Esophagus (tissue), 2 donors: Measurements from ENCODE around the gene MBOAT7. TPM values are rescaled to one million over a fixed set of nuclear protein-coding genes. Genes with fewer than 3 reads are reported as not detected.

Experiments
- H3K27ac ChIP-seq, 2 donors: one replicate each; pipeline ENCODE4 v1.5.1; 2013; ENCODE audit warnings: low read depth in 2 of 2, mild to moderate bottlenecking in 2 of 2, inconsistent platforms in 1 of 2, low read length in 1 of 2, moderate library complexity in 1 of 2
- H3K27me3 ChIP-seq, 2 donors: one replicate each; pipeline ENCODE4 v1.6.1; 2013; ENCODE audit warnings: low read length in 2 of 2, control low read depth in 1 of 2, mild to moderate bottlenecking in 1 of 2; ENCODE audit not compliant: insufficient read depth in 2 of 2, control insufficient read depth in 1 of 2
- H3K36me3 ChIP-seq, 2 donors: one replicate each; pipeline ENCODE4 v1.6.1; 2013; ENCODE audit warnings: low read length in 1 of 2; ENCODE audit not compliant: control insufficient read depth in 2 of 2, insufficient read depth in 2 of 2
- H3K4me1 ChIP-seq, 2 donors: one replicate each; pipeline ENCODE4 v1.6.1; 2013; ENCODE audit warnings: low read length in 1 of 2; ENCODE audit not compliant: control insufficient read depth in 2 of 2, insufficient read depth in 2 of 2
- H3K4me3 ChIP-seq, 2 donors: one replicate each; pipeline ENCODE4 v1.5.1; 2013; ENCODE audit warnings: low read length in 2 of 2, mild to moderate bottlenecking in 2 of 2, low read depth in 1 of 2, moderate library complexity in 1 of 2
- H3K9me3 ChIP-seq, 2 donors: one replicate each; pipeline ENCODE4 v1.6.1; 2013; ENCODE audit warnings: mild to moderate bottlenecking in 2 of 2, low read depth in 1 of 2, low read length in 1 of 2, moderate library complexity in 1 of 2; ENCODE audit not compliant: control insufficient read depth in 2 of 2, insufficient read depth in 1 of 2
- WGBS, 2 donors: extraction: QIAGEN DNeasy Blood & Tissue Kit; methylation state at CpG; one replicate each; pipeline ENCODE4 v1.1.7; 2013; 5-methylcytosine and 5-hydroxymethylcytosine counted together
- polyA plus RNA-seq, 2 donors: library from polyadenylated mRNA; stranded (reverse); fragments of 200-250 nt; gene quantifications; one replicate each; pipeline ENCODE4 v1.2.3, GENCODE V29; 2013
- donor health status: healthy with polysubstance abuse.
- donor health status: Bipolar disorder and iron deficiency.

The MBOAT7 gene
- polyA plus RNA-seq, 2 donors: 21.4 to 22.0 TPM

- H3K4me3 ChIP-seq: no peak overlapping the region
- no peak overlapping the region for H3K27ac ChIP-seq
- H3K4me1 ChIP-seq: no peaks in the 10 kb centered on the region
- peaks cover 45 to 68% of the 10 kb centered on the region in 2 donors for H3K36me3 ChIP-seq
- no peaks in the 10 kb centered on the region for H3K9me3 ChIP-seq
- 92 to 93% methylated on average over 37 to 44 of the region's 44 CpGs for WGBS, 2 donors
- no peaks in the 10 kb centered on the region for H3K27me3 ChIP-seq
Observed at GRCh38 chr19:54127688-54128440, 61.5 kb downstream of the MBOAT7 start.

GRCh38 chr19:54125713-54126112 is 63.7 kb downstream of the MBOAT7 start:
- H3K27ac ChIP-seq: no peak overlapping the region
- no peaks in the 10 kb centered on the region for H3K9me3 ChIP-seq
- no peak overlapping the region for H3K4me3 ChIP-seq
- no peaks in the 10 kb centered on the region for H3K27me3 ChIP-seq
- H3K36me3 ChIP-seq: peaks cover 44 to 72% of the 10 kb centered on the region in 2 donors
- 87 to 88% methylated on average over 9 of the region's 9 CpGs for WGBS, 2 donors
- no peaks in the 10 kb centered on the region for H3K4me1 ChIP-seq

GRCh38 chr19:54124393-54124792 is 65.0 kb downstream of the MBOAT7 start:
- no peaks in the 10 kb centered on the region for H3K9me3 ChIP-seq
- H3K27ac ChIP-seq: no peak overlapping the region
- no peak overlapping the region for H3K4me3 ChIP-seq
- whole genome bisulfite sequencing, 2 donors: 92% methylated on average over 19 of the region's 19 CpGs
- H3K27me3 ChIP-seq: no peaks in the 10 kb centered on the region
- H3K36me3 ChIP-seq: peaks cover 38 to 68% of the 10 kb centered on the region in 2 donors
- no peaks in the 10 kb centered on the region for H3K4me1 ChIP-seq

GRCh38 chr19:54123682-54124081 is 65.7 kb downstream of the MBOAT7 start:
- no peaks in the 10 kb centered on the region for H3K9me3 ChIP-seq
- H3K36me3 ChIP-seq: peaks cover 33 to 61% of the 10 kb centered on the region in 2 donors
- no peak overlapping the region for H3K27ac ChIP-seq
- no peaks in the 10 kb centered on the region for H3K4me1 ChIP-seq
- no peak overlapping the region for H3K4me3 ChIP-seq
- H3K27me3 ChIP-seq: no peaks in the 10 kb centered on the region
- WGBS, 2 donors: 91 to 95% methylated on average over 14 to 17 of the region's 17 CpGs

Other genes with a start within 250 kb of the MBOAT7 start
- gene CACNG8, start 226.6 kb downstream of the MBOAT7 start, polyA plus RNA-seq: under 1 TPM; 0.01 to 0.04 TPM
- gene CACNG6, start 197.9 kb downstream of the MBOAT7 start, polyA plus RNA-seq: not detected
- not detected for gene VSTM1, start 125.7 kb downstream of the MBOAT7 start, polyA plus RNA-seq
- gene TARM1, start 108.2 kb downstream of the MBOAT7 start, polyA plus RNA-seq: not detected
- gene OSCAR, start 88.8 kb downstream of the MBOAT7 start, polyA plus RNA-seq: 1 to 10 TPM in 1 of 2 donors, under 1 TPM in 1; 0.73 to 1.0 TPM
- 100 to 1,000 TPM; 147 to 303 TPM for gene NDUFA3, start 86.7 kb downstream of the MBOAT7 start, polyA plus RNA-seq
- gene TFPT, start 73.9 kb downstream of the MBOAT7 start, polyA plus RNA-seq: 10 to 100 TPM; 11.8 to 13.2 TPM
- gene PRPF31, start 73.8 kb downstream of the MBOAT7 start, polyA plus RNA-seq: 10 to 100 TPM; 38.9 to 44.3 TPM
- gene CNOT3, start 51.8 kb downstream of the MBOAT7 start, polyA plus RNA-seq: 10 to 100 TPM; 21.3 to 23.0 TPM
- gene LENG1, start 29.9 kb downstream of the MBOAT7 start, polyA plus RNA-seq: 1 to 10 TPM; 4.9 to 7.0 TPM
- 10 to 100 TPM in 1 of 2 donors, 1 to 10 TPM in 1; 2.9 to 11.0 TPM for gene TMC4, start 16.4 kb downstream of the MBOAT7 start, polyA plus RNA-seq
- 10 to 100 TPM; 17.9 to 55.0 TPM for gene TSEN34, start 1.7 kb upstream of the MBOAT7 start, polyA plus RNA-seq
- gene RPS9, start 11.3 kb upstream of the MBOAT7 start, polyA plus RNA-seq: 1,000 to 10,000 TPM; 2,177 to 3,000 TPM
- under 1 TPM; 0.63 to 0.75 TPM for gene LILRB3, start 33.4 kb upstream of the MBOAT7 start, polyA plus RNA-seq
- gene LILRA6, start 53.2 kb upstream of the MBOAT7 start, polyA plus RNA-seq: under 1 TPM; 0.08 to 0.26 TPM
- under 1 TPM; 0.63 to 0.92 TPM for gene LILRB5, start 67.7 kb upstream of the MBOAT7 start, polyA plus RNA-seq
- under 1 TPM; 0.39 to 0.67 TPM for gene LILRB2, start 91.5 kb upstream of the MBOAT7 start, polyA plus RNA-seq
- gene LILRA5, start 123.6 kb upstream of the MBOAT7 start, polyA plus RNA-seq: under 1 TPM; 0.12 to 0.34 TPM
- under 1 TPM in 1 of 2 donors, not detected in 1; 0.06 TPM for gene LILRA4, start 149.6 kb upstream of the MBOAT7 start, polyA plus RNA-seq
- gene LAIR1, start 175.4 kb upstream of the MBOAT7 start, polyA plus RNA-seq: 1 to 10 TPM; 1.9 to 2.0 TPM
- 1 to 10 TPM in 1 of 2 donors, under 1 TPM in 1; 0.82 to 3.7 TPM for gene TTYH1, start 225.9 kb upstream of the MBOAT7 start, polyA plus RNA-seq